HepG2 (cell line): ENCODE data around the gene RCBTB2. TPM values are rescaled to one million over a fixed set of nuclear protein-coding genes. Genes with fewer than 3 reads are reported as not detected.

Experiments used
- BHLHE40 ChIP-seq: IDR thresholded peaks from 2 replicates; pipeline ENCODE4 v1.6.1; 2011; ENCODE audit warnings: low read length, improper control_type of control experiment
- CEBPG ChIP-seq: IDR thresholded peaks from 2 replicates; pipeline ENCODE4 v1.6.1; 2016
- E2F1 ChIP-seq: sonication (generic); formaldehyde crosslinking; IDR thresholded peaks from 2 replicates; pipeline ENCODE4 v1.5.0; 2020; ENCODE audit warnings: missing genetic modification reagents
- FOSL1 ChIP-seq: sonication (generic); formaldehyde crosslinking; IDR thresholded peaks from 2 replicates; pipeline ENCODE4 v1.9.0; 2021; ENCODE audit warnings: missing genetic modification reagents, borderline replicate concordance
- FOXO1 ChIP-seq: sonication (generic); formaldehyde crosslinking; IDR thresholded peaks from 2 replicates; pipeline ENCODE4 v1.4.0; 2020; ENCODE audit warnings: missing genetic modification reagents
- GATAD1 ChIP-seq: IDR thresholded peaks from 2 replicates; pipeline ENCODE4 v1.6.1; 2016; ENCODE audit warnings: missing genetic modification reagents, missing compliant biosample characterization
- HINFP ChIP-seq: sonication (generic); formaldehyde crosslinking; IDR thresholded peaks from 2 replicates; pipeline ENCODE4 v1.4.0; 2020; ENCODE audit warnings: low read depth, mild to moderate bottlenecking, missing genetic modification reagents
- HNF4G ChIP-seq, 2 experiments: sonication (generic) in 1 of 2; formaldehyde crosslinking in 1 of 2; IDR thresholded peaks; 2 replicates each; pipeline versions ENCODE4 v1.4.0 to v1.6.1; 2011 to 2020; ENCODE audit warnings: borderline replicate concordance in 2 of 2, low read depth in 2 of 2, mild to moderate bottlenecking in 2 of 2, low read length in 1 of 2, missing genetic modification reagents in 1 of 2, moderate library complexity in 1 of 2
- KMT2A ChIP-seq: sonication (generic); formaldehyde crosslinking; IDR thresholded peaks from 2 replicates; pipeline ENCODE4 v1.4.0; 2020; ENCODE audit warnings: missing genetic modification reagents
- MEIS1 ChIP-seq: sonication (generic); formaldehyde crosslinking; IDR thresholded peaks from 2 replicates; pipeline ENCODE4 v1.9.0; 2021; ENCODE audit warnings: mild to moderate bottlenecking, missing genetic modification reagents, moderate library complexity, borderline replicate concordance
- MXD4 ChIP-seq: IDR thresholded peaks from 2 replicates; pipeline ENCODE4 v1.6.1; 2016; ENCODE audit warnings: mild to moderate bottlenecking, missing biosample characterization, missing genetic modification reagents
- SP1 ChIP-seq, 2 experiments: fragments of 450-650 bp in 1 of 2; sonication (generic) in 1 of 2; formaldehyde crosslinking in 1 of 2; IDR thresholded peaks; 2 replicates each; pipeline versions ENCODE4 v1.4.0 to v1.6.1; 2016 to 2020; ENCODE audit warnings: missing genetic modification reagents in 1 of 2
- STAG1 ChIP-seq: sonication (generic); formaldehyde crosslinking; IDR thresholded peaks from 2 replicates; pipeline ENCODE4 v1.4.0; 2020; ENCODE audit warnings: missing genetic modification reagents
- U2AF1 ChIP-seq: fragments of 200-400 bp; formaldehyde crosslinking; optimal IDR thresholded peaks from 2 replicates; pipeline ENCODE3; 2017; ENCODE audit warnings: mild to moderate bottlenecking, low read depth, low read length
- XBP1 ChIP-seq: sonication (generic); formaldehyde crosslinking; IDR thresholded peaks from 2 replicates; pipeline ENCODE4 v1.5.0; 2020; ENCODE audit warnings: missing genetic modification reagents
- ZBTB25 ChIP-seq: IDR thresholded peaks from 2 replicates; pipeline ENCODE4 v1.6.1; 2018; ENCODE audit warnings: missing genetic modification reagents
- ZBTB7A ChIP-seq: sonication (generic); formaldehyde crosslinking; IDR thresholded peaks from 2 replicates; pipeline ENCODE4 v1.8.0; 2022; ENCODE audit warnings: mild to moderate bottlenecking, missing genetic modification reagents
- ZFP36L1 ChIP-seq: sonication (generic); formaldehyde crosslinking; IDR thresholded peaks from 2 replicates; pipeline ENCODE4 v1.8.0; 2022; ENCODE audit warnings: mild to moderate bottlenecking, missing genetic modification reagents, moderate library complexity
- ZMAT3 ChIP-seq: sonication (generic); formaldehyde crosslinking; conservative IDR thresholded peaks from 2 replicates; pipeline ENCODE4 v1.7.0; 2021; ENCODE audit warnings: missing genetic modification reagents
- ZMYM2 ChIP-seq: sonication (generic); formaldehyde crosslinking; IDR thresholded peaks from 2 replicates; pipeline ENCODE4 v1.8.0; 2022; ENCODE audit warnings: mild to moderate bottlenecking, missing genetic modification reagents
- ZNF33B ChIP-seq: sonication (generic); formaldehyde crosslinking; IDR thresholded peaks from 2 replicates; pipeline ENCODE4 v1.5.1; 2020; ENCODE audit warnings: mild to moderate bottlenecking, missing genetic modification reagents
- ZNF496 ChIP-seq: sonication (generic); formaldehyde crosslinking; IDR thresholded peaks from 2 replicates; pipeline ENCODE4 v1.8.1; 2023; ENCODE audit warnings: mild to moderate bottlenecking, moderate library complexity, missing genetic modification reagents; ENCODE audit not compliant: insufficient replicate concordance
- ZNF558 ChIP-seq: sonication (generic); formaldehyde crosslinking; IDR thresholded peaks from 2 replicates; pipeline ENCODE4 v1.9.0; 2022; ENCODE audit warnings: mild to moderate bottlenecking, missing genetic modification reagents, borderline replicate concordance
- ZNF670 ChIP-seq: sonication (generic); formaldehyde crosslinking; IDR thresholded peaks from 2 replicates; pipeline ENCODE4 v1.8.0; 2022; ENCODE audit warnings: mild to moderate bottlenecking, missing genetic modification reagents, borderline replicate concordance
- ZNF772 ChIP-seq: sonication (generic); formaldehyde crosslinking; IDR thresholded peaks from 2 replicates; pipeline ENCODE4 v1.5.0; 2020; ENCODE audit warnings: mild to moderate bottlenecking, missing genetic modification reagents
- polyA plus RNA-seq, 8 experiments: library from polyadenylated mRNA; depleted of rRNA in 3 of 8; stranded (reverse) in 7 of 8; unstranded in 1 of 8; fragments of >200 nt; fragmentation: Illumina TruSeq in 4 of 8; extraction: Trizol in 4 of 8; gene quantifications; 2 replicates each; pipeline versions ENCODE4 v1.2.1 to v1.2.3, GENCODE V29; 2011 to 2016; ENCODE audit warnings: low read depth in 4 of 8, missing spikeins in 1 of 8, mixed read lengths in 1 of 8; ENCODE audit not compliant: insufficient read depth in 1 of 8
- total RNA-seq, 5 experiments: library from RNA; depleted of rRNA; stranded (reverse); fragments of >200 nt; fragmentation: Illumina TruSeq; extraction: Trizol; gene quantifications; 2 replicates each; pipeline ENCODE4 v1.2.3, GENCODE V29; 2016; ENCODE audit warnings: low read depth in 1 of 5

Gene RCBTB2
- total and polyA plus RNA-seq, 2 of the 13 experiments (the other 11 are each of a cell fraction or from before 2014, with no cell fraction given) = 1.9 to 2.7 TPM

GRCh38 chr13:48532506-48533499 lies at the start of gene RCBTB2 (continued):
- TF ChIP-seq GATAD1 (peak; percentile 44; the same call in 1 of the 2 replicates), FOSL1 (CRISPR knock-in tag) (peak; percentile 32; the same call in 1 of the 2 replicates), HNF4G (IDR thresholded peaks at IDR 0.05; ENCODE audit: borderline replicate concordance, low read depth, low read length) (no peak), HNF4G (CRISPR knock-in tag; IDR thresholded peaks at IDR 0.05; ENCODE audit: borderline replicate concordance, low read depth) (peak; percentile 73; the same call in 1 of the 2 replicates), HINFP (CRISPR knock-in tag) (no peak), ZNF33B (CRISPR knock-in tag) (0 out of 2 replicates have a peak, but pooled peaks have one; percentile 32), ZMYM2 (CRISPR knock-in tag) (no peak), ZNF772 (CRISPR knock-in tag) (peak; percentile 74; the same call in 1 of the 2 replicates), ZFP36L1 (0 out of 2 replicates have a peak, but pooled peaks have one; percentile 65), STAG1 (CRISPR knock-in tag) (0 out of 2 replicates have a peak, but pooled peaks have one; percentile 15), CEBPG (CRISPR knock-in tag) (no peak), BHLHE40 (0 out of 2 replicates have a peak, but pooled peaks have one; percentile 22), ZNF670 (CRISPR knock-in tag) (0 out of 2 replicates have a peak, but pooled peaks have one; percentile 19), ZNF558 (CRISPR knock-in tag) (peak; percentile 80; the same call in 1 of the 2 replicates), FOXO1 (CRISPR knock-in tag) (peak; percentile 41; the same call in 1 of the 2 replicates), KMT2A (CRISPR knock-in tag) (peak; percentile 53; the same call in 1 of the 2 replicates), ZBTB7A (CRISPR knock-in tag) (peak; percentile 80; the same call in 1 of the 2 replicates), E2F1 (CRISPR knock-in tag) (peak; percentile 93), MEIS1 (no peak; the same call in 1 of the 2 replicates), ZNF496 (CRISPR knock-in tag) (no peak), XBP1 (CRISPR knock-in tag) (peak; percentile 67; the same call in 1 of the 2 replicates), ZBTB25 (peak; percentile 68), U2AF1 (no peak), ZMAT3 (peak; percentile 47; the same call in 1 of the 2 replicates), MXD4 (CRISPR knock-in tag) (peak; percentile 59; the same call in 1 of the 2 replicates), SP1 (IDR thresholded peaks at IDR 0.05) (no peak), SP1 (CRISPR knock-in tag; IDR thresholded peaks at IDR 0.05) (peak; percentile 40; the same call in 1 of the 2 replicates)
